LNCaP clone FGC (cell line): ENCODE results near the gene RPS6KC1.
"Not testable (repeated sequence)": the region's sequence is repeated elsewhere in the genome, so short reads cannot be mapped to it uniquely, and the experiment has no call there.

Experiments used
- DNase-seq: peaks from one replicate; pipeline ENCODE4 v3.0.0-alpha.2; 2011; ENCODE audit warnings: low read depth
- H3K4me3 ChIP-seq: 2 replicates; pipeline ENCODE4 v1.5.1; 2011; ENCODE audit warnings: mild to moderate bottlenecking, low read depth, low read length, control low read depth
- TF ChIP-seq, protein P1 (sequence below): IDR thresholded peaks from 2 replicates; pipeline ENCODE4 v1.5.1; 2012; ENCODE audit warnings: mild to moderate bottlenecking; ENCODE audit not compliant: control insufficient read depth, insufficient read depth; ENCODE audit errors: extremely low read depth

The RPS6KC1 gene

DNA sequence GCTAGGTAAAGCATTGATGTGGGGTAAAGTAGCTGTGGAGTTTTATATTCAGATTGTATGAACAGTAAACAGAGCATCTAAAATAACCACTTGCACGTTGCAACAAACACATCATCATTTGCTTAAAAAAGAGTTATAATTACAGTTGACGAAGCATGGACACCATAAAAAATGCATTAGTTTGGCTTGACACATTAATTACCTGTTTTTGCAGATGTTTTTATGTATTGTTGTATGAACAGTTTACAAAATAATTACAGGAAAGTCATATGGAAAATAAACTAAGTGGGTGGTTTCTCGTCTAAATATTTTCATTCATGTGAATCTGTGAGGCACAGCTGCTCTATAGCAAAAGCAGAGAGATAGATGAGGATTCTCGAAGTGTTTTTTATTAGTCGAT, 108.3 kb downstream of the RPS6KC1 start:
- TF ChIP-seq, protein P1, sequence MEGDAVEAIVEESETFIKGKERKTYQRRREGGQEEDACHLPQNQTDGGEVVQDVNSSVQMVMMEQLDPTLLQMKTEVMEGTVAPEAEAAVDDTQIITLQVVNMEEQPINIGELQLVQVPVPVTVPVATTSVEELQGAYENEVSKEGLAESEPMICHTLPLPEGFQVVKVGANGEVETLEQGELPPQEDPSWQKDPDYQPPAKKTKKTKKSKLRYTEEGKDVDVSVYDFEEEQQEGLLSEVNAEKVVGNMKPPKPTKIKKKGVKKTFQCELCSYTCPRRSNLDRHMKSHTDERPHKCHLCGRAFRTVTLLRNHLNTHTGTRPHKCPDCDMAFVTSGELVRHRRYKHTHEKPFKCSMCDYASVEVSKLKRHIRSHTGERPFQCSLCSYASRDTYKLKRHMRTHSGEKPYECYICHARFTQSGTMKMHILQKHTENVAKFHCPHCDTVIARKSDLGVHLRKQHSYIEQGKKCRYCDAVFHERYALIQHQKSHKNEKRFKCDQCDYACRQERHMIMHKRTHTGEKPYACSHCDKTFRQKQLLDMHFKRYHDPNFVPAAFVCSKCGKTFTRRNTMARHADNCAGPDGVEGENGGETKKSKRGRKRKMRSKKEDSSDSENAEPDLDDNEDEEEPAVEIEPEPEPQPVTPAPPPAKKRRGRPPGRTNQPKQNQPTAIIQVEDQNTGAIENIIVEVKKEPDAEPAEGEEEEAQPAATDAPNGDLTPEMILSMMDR: no peak
- no peak for DNase-seq

DNA sequence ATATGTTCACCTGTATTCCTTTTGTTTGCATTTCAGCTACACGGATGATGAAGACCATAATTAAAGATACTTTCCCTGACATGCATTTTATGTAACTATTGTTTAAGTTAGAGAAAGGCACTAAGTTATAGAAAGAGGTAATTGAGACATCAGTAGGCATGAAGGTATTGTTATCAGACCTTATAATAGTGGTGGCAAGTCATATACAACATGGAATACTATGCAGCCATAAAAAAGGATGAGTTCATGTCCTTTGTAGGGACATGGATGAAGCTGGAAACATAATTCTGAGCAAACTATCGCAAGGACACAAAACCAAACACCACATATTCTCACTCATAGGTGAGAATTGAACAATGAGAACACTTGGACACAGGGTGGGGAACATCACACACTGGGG, 109.4 kb downstream of the RPS6KC1 start:
- H3K4me3 ChIP-seq, DNase-seq: not testable (repeated sequence)

More for the DNA sequence above, 108.3 kb downstream of the RPS6KC1 start:
- H3K4me3 ChIP-seq: no peak overlapping the region

DNA sequence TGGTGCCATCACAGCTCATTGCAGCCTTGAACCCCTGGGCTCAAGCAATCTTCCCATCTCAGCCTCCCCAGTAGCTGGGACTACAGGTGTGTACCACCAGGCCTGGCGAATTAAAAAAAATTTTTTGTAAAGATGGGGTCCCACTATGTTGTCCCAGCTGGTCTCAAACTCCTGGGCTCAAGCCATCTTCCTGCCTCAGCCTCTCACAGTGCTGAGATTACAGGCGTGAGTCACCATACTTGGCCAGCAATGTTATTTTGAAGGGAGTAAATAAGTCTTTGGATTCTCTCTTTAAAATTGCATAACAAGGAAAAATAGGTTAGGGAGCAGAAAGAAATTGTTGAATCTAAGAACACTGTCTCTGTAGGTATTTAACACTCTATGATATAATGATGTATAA, 111.3 kb downstream of the RPS6KC1 start:
- no peak for DNase-seq
- no peak overlapping the region for H3K4me3 ChIP-seq

DNA sequence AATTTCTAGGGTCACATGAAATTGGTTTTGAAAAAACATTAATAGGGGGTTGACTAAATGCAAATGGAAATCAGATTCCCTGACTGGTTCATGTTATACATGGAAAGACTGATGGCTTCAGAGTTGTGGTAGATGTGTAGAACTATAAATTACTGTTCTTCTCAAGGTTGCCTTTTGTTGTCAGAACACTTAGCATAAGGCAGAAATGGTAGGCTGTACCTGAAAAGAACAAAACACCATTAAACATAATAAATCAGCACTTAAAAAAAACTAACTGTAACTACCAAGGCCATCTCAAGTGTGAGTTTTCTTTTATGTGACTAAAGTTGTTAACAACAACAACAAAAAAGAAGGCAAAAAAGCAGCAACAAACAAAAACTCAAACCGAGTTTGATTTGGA, 111.8 kb downstream of the RPS6KC1 start:
- TF ChIP-seq, protein P1: no peak
- no peak for DNase-seq
- no peak overlapping the region for H3K4me3 ChIP-seq

More for the DNA sequence above, 111.3 kb downstream of the RPS6KC1 start:
- TF ChIP-seq, protein P1: no peak

DNA sequence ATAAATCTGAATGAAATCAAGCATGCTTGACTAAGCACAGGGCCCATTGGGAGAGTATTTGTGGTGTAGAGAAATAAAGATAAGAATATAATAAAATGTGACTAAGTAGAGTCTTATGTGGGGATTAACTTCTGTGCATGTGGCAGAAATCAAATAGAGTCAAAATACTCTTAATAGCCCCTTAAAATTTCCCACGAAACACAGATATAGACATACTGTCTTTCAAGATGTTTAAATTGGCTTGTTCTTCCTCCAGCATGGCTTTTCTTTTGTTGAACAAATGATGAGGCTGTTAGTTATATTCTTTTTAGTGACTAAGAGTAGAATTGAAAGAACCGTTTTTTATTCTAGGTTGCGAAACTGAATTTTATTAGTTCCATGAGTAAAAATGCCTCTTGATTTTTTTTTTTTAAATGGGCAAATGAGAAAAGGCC, 112.3 kb downstream of the RPS6KC1 start:
- no peak overlapping the region for H3K4me3 ChIP-seq
- TF ChIP-seq, protein P1: no peak
- no peak for DNase-seq

DNA sequence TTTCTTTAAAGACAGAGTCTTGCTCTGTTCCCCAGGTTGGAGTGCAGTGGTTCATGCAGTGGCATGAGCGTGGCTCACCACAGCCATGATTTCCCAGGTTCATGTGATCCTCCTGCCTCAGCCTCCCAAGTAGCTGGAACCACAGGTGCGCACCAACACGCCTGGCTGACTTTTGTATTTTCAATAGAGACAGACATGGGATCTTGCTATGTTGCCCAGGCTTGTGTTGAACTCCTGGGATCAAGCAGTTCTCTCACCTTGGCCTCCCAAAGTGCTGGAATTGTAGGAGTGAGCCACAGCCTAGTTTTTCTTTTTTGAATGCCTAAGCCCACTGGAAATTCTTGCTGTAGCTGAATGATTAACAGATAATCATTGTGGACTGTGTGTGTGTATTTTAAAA, 113.5 kb downstream of the RPS6KC1 start:
- no peak overlapping the region for H3K4me3 ChIP-seq
- no peak for DNase-seq

DNA sequence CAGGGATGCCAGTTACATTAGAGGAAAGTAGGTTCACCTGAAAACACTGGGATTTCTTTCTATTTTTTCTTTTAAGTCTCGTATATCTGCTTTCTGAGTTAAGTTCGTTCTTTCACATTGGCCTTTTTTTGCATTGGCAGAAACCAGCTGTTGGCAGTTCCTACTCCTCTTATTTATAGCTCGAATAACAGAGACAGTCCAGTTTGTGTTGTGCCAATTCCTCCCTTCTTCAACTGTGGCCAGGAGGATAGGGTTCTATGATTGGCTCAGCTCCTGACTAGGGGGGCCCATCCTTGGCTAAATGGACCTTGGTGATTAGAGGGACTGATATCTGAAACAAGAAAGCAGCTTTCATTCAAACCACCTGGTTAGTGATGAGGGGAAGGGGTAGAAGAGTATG, 115.8 kb downstream of the RPS6KC1 start:
- no peak for DNase-seq
- TF ChIP-seq, protein P1: no peak
- no peak overlapping the region for H3K4me3 ChIP-seq

More for the DNA sequence above, 113.5 kb downstream of the RPS6KC1 start:
- TF ChIP-seq, protein P1: no peak
